SJCRH30 (cell line): Measurements from ENCODE around the gene TIMM10B. TPM values are rescaled to one million over a fixed set of nuclear protein-coding genes. Genes with fewer than 3 reads are reported as not detected.

ENCODE experiments used
- DNase-seq, 2 experiments: peaks; one replicate each; pipeline ENCODE4 v3.0.0-alpha.2; 2015 to 2020
- H3K27ac ChIP-seq: fragments of 250-450 bp; sonication (Bioruptor Pico); 2 replicates; pipeline ENCODE4 v1.5.1; 2020; ENCODE audit warnings: mild to moderate bottlenecking, moderate library complexity
- H3K27me3 ChIP-seq: fragments of 250-450 bp; sonication (Bioruptor Pico); 2 replicates; pipeline ENCODE4 v1.5.1; 2020; ENCODE audit warnings: mild to moderate bottlenecking, moderate library complexity
- H3K36me3 ChIP-seq: fragments of 250-450 bp; sonication (Bioruptor Pico); 2 replicates; pipeline ENCODE4 v1.5.1; 2020; ENCODE audit warnings: mild to moderate bottlenecking, moderate library complexity
- H3K4me1 ChIP-seq: fragments of 250-450 bp; sonication (Bioruptor Pico); 2 replicates; pipeline ENCODE4 v1.5.1; 2020; ENCODE audit warnings: mild to moderate bottlenecking, moderate library complexity
- H3K4me3 ChIP-seq: fragments of 250-450 bp; sonication (Bioruptor Pico); 2 replicates; pipeline ENCODE4 v1.5.1; 2020; ENCODE audit warnings: mild to moderate bottlenecking, moderate library complexity
- H3K9me3 ChIP-seq: fragments of 250-450 bp; sonication (Bioruptor Pico); replicated peaks from 2 replicates; pipeline ENCODE4 v1.5.1; 2020; ENCODE audit warnings: mild to moderate bottlenecking, moderate library complexity
- total RNA-seq: library from RNA; depleted of rRNA; stranded (reverse); fragments of >200 nt; shearing (Covaris generic); gene quantifications from 2 replicates; pipeline ENCODE4 v1.2.3, GENCODE V29; 2014; rRNA removed

The TIMM10B gene, protein sequence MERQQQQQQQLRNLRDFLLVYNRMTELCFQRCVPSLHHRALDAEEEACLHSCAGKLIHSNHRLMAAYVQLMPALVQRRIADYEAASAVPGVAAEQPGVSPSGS
- 40.9 and 41.1 TPM in 2 replicates for total RNA-seq

DNA sequence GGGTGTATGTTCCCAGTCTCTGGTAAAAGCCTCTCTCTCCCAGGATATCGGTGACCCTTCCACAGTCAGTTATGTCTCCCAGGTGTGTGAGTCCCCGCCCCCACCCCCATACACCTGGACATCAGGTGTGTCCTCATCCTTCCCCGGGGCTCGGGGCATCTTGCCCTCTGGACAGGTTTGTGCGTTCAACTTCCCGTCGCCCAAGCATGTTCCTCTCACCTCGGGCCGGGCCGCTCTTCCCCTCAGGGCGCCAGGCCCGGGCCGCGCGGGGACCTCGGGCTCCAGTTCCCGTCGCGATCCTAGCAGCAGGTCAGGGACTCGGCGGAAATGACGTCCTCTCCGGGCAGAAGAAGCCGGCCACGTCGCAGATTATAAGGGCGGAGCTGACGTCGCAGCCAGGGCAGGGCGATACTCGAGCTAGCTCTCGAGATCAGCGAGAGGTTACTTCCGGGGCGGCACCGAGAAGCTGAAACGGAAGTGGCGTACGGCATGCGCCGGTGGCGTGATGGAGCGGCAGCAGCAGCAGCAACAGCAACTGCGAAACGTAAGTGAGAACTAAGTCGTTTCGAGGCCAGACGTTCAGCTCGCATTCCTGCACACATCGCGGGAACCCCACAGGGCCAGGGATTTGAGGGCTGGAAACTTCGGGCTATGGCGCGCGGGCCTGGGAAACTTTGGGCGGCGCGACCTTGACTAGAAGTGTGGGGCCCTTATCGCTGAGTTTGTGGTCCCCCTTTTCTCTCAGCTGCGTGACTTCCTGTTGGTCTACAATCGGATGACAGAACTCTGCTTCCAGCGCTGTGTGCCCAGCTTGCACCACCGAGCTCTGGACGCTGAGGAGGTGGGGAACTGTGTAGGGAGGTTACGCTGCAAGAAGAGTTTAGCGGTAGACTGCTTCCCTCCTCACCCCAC lies at the start of gene TIMM10B, which contains the start of gene ARFIP2:
Gene TIMM10B (plus strand): TSS at position 490 of the 912 bp plus-strand sequence. CDS start 16 bp downstream, at position 506.
Gene ARFIP2 (minus strand): TSS at position 320 of the 912 bp plus-strand sequence. CDS start 910 bp downstream, outside the sequence.
- DNase-seq, result peak; percentile 96 to 97
- peak within 1 kb of the TSS; percentile 82 for H3K27ac ChIP-seq
- H3K27me3 ChIP-seq, result no peaks in the 10 kb centered on the region
- peaks cover 3% of the 10 kb centered on the region; the same call in 1 of the 2 replicates for H3K4me1 ChIP-seq
- H3K4me3 ChIP-seq, result peak within 1 kb of the TSS; percentile 83
- no peaks in the 10 kb centered on the region for H3K9me3 ChIP-seq
- peaks cover 30% of the 10 kb centered on the region for H3K36me3 ChIP-seq

DNA sequence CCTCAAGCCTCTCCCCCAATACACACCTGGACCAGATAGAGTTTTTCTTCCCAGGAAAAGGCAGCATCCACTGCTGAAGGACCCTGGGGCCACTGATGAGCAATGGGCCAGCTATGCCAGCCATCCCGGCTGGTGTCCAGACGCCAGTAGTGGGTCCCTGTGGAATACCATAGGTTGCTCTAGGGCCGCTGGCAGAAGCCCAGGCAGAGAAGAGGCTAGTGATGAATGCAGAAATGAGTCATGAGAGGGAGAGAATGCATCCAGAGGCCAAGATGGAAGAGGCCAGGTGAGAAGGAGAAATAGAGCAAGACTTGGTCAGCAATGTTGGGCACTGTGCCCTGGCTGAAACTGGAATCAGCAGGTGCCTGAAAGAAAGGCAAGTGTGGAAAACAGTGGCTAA lies 49.4 kb upstream of the TIMM10B start:
- H3K4me1 ChIP-seq, result peaks cover 12% of the 10 kb centered on the region; the same call in 1 of the 2 replicates
- H3K4me3 ChIP-seq, result no peak overlapping the region
- H3K27ac ChIP-seq, result no peak overlapping the region
- DNase-seq, result peak; percentile 40 to 62
- no peaks in the 10 kb centered on the region for H3K36me3 ChIP-seq
- no peaks in the 10 kb centered on the region for H3K27me3 ChIP-seq
- no peaks in the 10 kb centered on the region for H3K9me3 ChIP-seq

DNA sequence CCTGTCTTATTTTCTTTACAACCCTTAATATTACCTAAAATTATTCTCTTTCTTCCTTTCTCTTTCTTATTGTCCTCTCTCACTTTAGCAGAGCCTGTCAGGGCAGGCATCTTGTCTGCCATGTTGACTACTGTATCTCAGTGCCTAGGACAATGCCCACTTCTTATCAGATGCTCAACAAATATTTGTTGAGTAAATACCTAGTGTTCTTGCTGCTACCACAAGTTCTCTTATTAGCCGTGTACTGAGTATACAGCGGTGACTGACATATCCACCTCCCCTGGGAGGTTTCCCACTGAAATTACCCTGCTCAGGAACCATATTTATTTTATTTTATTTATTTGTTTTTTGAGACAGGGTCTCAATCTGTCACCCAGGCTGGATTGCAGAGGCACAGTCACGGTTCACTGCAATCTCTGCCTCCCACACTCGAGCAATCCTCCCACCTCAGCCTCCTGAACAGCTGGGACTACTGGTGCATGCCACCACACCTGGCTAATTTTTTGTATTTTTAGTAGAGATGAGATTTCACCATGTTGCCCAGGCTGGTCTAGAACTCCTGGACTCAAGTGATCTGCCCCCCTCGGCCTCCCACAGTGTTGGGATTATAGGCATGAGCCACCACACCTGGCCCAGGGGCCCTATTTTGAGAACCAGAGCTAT lies 47.2 kb upstream of the TIMM10B start:
- Histone ChIP-seq H3K27me3 (no peaks in the 10 kb centered on the region), H3K27ac (no peak overlapping the region), H3K4me3 (no peak overlapping the region), H3K4me1 (peaks cover 10% of the 10 kb centered on the region; the same call in 1 of the 2 replicates), H3K36me3 (no peaks in the 10 kb centered on the region), H3K9me3 (no peaks in the 10 kb centered on the region)
- DNase-seq, result no peak

DNA sequence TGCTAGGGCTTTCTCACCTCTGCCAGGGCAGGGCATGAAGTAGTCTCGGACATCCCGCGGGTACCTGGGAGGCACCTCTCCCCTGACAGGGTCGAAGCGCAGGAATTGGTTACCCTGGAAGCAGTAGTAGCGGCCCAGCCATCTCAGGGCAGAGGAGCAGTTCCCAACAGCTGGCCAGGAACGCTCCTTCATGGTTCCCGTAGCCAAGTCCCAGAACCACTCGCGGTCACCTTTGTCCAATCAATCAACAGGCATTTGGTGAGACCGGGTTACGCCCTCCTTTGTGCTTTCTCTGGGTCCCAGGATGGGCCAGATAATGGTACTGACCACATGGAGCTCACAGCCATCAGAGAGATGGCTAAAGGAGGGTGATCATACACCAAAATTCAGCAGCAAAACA lies 43.9 kb upstream of the TIMM10B start:
- Histone ChIP-seq H3K27me3 (0 out of 2 replicates have a peak, but pooled peaks cover 2% of the 10 kb centered on the region), H3K9me3 (no peaks in the 10 kb centered on the region), H3K36me3 (no peaks in the 10 kb centered on the region), H3K4me1 (peaks cover 1% of the 10 kb centered on the region; the same call in 1 of the 2 replicates), H3K4me3 (no peak overlapping the region), H3K27ac (no peak overlapping the region)
- DNase-seq, result no peak

DNA sequence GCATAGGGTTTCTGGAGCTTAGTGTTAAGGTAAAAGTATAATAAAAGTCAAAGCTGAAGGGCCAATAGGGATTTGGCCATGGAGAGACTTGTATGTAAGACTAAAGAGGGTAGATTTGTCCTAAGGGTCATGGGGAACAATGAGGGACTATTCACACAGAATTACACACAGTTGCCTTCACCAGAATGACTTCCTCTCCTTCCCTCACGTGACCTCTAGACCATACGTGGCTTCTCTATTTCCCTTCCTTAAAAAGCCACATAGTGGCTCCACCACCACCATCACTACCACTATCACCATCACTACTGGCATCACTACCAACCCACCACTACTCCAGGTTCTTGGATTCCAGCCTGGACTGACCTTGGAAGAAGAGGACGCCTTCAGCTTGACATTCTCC lies 43.3 kb upstream of the TIMM10B start:
- no peaks in the 10 kb centered on the region for H3K9me3 ChIP-seq
- H3K4me1 ChIP-seq, result no peaks in the 10 kb centered on the region
- H3K36me3 ChIP-seq, result no peaks in the 10 kb centered on the region
- no peak overlapping the region for H3K27ac ChIP-seq
- H3K4me3 ChIP-seq, result no peak overlapping the region
- DNase-seq, result no peak
- H3K27me3 ChIP-seq, result 0 out of 2 replicates have a peak, but pooled peaks cover 2% of the 10 kb centered on the region

DNA sequence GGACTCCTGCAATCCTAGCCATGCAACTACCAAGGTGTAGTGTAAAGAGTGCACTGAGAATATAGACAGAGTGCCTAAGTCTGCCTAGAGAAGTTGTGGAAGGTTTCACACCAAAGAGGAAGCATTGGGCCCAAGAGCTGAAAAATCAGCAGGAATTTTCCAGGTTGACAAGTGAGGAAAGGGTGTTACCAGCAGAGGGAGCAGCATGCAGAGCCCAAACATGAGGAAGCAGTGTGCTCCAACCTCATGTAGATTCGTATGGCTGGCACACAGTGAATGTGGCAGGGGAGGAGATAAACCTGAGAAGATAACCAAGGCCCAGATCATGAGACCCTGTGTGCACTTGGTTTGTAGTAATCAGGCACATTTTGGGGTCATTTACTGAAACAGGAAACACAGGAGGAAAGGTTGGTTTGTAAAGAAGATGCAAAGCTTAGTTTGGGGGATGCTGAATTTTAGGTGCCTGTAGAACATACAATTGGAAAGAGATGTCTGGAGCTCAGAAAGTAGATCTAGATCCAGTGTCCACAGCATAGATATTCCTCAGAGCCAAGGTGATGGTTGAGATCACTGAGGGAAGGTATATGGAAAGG lies 42.2 kb upstream of the TIMM10B start:
- peak; percentile 46 to 63 for DNase-seq
- no peak overlapping the region for H3K4me3 ChIP-seq

DNA sequence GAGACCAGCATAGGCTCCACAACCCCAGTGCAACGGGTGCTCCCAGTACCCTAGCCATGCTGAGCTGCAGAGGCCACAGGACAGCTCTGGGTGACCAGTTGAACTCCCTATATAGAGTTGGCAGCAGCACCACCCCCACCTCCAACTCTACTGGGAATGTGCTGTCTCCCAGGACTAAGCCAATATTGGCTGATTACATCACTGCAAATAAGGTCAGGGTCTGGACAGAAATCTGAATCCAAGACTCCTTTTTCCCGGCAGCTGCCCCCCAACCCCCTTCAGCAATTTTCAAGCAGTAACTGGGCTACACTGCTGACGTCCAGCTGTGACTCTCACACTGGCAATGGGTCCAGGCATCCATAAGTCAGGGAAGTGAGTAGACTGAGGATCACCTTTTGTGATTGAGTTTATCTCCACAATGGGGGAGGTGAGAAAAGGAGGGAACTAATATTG lies 40.4 kb upstream of the TIMM10B start, which contains the start of gene HPX:
Gene HPX (minus strand): TSS at position 82 of the 453 bp plus-strand sequence. CDS start 24 bp downstream, at position 58.
- H3K36me3 ChIP-seq, result no peaks in the 10 kb centered on the region
- no peaks in the 10 kb centered on the region for H3K9me3 ChIP-seq
- H3K27ac ChIP-seq, result no peak within 1 kb of the TSS
- no peaks in the 10 kb centered on the region for H3K4me1 ChIP-seq
- no peak for DNase-seq
- H3K4me3 ChIP-seq, result no peak within 1 kb of the TSS
- 0 out of 2 replicates have a peak, but pooled peaks cover 2% of the 10 kb centered on the region for H3K27me3 ChIP-seq

More for the DNA sequence above, 42.2 kb upstream of the TIMM10B start:
- H3K27me3 ChIP-seq, result 0 out of 2 replicates have a peak, but pooled peaks cover 2% of the 10 kb centered on the region
- H3K9me3 ChIP-seq, result no peaks in the 10 kb centered on the region
- H3K36me3 ChIP-seq, result no peaks in the 10 kb centered on the region
- no peak overlapping the region for H3K27ac ChIP-seq
- H3K4me1 ChIP-seq, result no peaks in the 10 kb centered on the region

DNA sequence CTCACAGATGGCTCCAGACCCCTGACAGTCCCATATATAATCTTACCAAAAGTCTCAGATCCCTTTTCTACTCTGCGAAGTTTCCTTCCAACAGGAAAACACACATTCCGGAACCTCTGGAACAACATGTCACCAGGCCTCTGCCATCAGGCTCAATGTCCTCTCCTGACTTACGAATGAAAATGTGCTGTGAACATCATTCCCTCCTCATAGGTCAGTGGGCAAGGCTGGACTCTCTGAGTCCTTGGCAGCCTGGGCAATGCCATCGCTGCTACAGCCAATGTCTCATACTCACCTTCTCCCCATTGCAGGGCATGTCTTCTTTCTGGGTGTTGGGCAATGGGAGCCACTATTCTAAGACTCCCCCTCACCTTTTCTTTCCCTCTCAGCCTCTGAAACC lies 38.9 kb upstream of the TIMM10B start:
- no peak overlapping the region for H3K4me3 ChIP-seq
- H3K27ac ChIP-seq, result no peak overlapping the region

DNA sequence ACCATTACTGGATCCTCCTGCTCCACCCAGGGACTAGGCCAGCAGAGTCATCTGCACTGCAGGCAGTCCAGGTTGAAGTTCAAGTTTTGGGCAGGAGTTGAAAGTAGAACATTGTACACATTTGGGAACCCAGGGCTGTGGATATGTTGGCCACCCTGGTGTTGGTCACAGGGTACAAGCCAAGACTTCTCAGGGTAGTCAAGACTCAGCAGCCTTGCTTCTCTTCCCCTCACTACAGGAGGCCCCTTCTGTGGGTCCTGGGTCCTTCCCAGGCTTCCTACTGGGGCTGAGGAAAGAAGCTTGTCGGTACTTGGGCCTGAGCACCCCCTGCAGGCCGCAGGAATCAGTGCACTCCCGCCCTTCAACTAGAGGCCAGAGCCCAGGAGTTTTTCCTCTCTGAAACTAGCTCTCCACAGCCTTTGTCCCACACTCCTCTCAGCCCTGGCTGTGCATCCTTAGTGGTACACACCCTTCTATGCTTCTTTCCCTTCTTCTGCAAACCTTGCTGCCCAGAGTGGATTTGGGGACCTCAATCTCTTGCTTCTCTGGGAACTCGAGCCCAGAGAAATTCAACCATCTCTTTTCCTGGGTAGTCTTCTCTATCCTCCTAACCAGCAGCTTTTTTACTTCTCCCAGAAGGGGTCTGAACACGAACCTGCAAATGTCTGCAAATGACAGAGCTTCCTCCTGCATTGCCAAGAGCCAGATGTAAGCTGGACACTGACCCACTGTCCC lies 37.9 kb upstream of the TIMM10B start:
- H3K4me3 ChIP-seq, result no peak overlapping the region
- H3K27ac ChIP-seq, result no peak overlapping the region
- no peaks in the 10 kb centered on the region for H3K9me3 ChIP-seq
- H3K4me1 ChIP-seq, result no peaks in the 10 kb centered on the region
- peak; percentile 41 to 67 for DNase-seq
- H3K27me3 ChIP-seq, result 0 out of 2 replicates have a peak, but pooled peaks cover 2% of the 10 kb centered on the region
- no peaks in the 10 kb centered on the region for H3K36me3 ChIP-seq

More for the DNA sequence above, 38.9 kb upstream of the TIMM10B start:
- Histone ChIP-seq H3K36me3 (no peaks in the 10 kb centered on the region), H3K9me3 (no peaks in the 10 kb centered on the region), H3K27me3 (0 out of 2 replicates have a peak, but pooled peaks cover 2% of the 10 kb centered on the region), H3K4me1 (no peaks in the 10 kb centered on the region)
- DNase-seq, result no peak

DNA sequence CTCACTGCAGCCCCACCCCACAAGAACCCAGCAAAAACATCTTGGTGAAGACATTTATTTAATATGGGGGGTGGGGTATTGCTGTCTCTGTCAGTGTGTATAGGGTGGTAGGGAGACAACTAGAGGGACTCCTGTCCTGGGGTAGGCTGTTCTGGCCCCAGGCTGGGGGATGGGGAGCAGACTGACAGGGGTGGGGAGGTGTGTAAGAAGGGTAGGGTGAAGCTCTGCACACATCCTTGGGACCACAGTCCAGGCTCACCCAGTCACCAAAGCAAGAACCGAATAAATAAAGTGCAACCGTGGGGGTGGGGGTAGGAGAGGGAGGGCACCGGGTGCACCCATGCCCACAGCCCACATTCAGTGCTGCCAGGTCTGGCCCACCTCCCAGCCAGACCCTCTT lies 32.7 kb upstream of the TIMM10B start:
- H3K4me3 ChIP-seq, result no peak overlapping the region
- H3K9me3 ChIP-seq, result no peaks in the 10 kb centered on the region
- no peaks in the 10 kb centered on the region for H3K36me3 ChIP-seq

DNA sequence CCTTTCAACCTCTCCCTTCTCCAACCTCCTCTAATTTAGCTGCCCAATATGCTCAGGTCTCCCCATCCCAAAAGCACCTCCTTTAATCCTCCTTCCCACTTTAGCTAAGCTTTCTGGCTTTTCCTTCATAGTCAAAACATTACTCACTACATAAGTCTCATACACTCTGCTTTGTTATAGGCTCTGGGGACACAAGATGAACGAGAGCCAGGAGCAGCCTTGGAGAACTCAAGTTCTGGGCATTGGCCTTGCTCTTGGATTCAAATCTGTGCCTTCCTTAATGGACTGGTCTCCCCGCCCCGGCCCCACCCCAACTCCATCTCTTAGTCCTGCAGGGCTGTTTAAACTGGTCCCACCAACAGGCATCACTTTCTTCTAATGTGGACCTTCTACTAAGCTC lies 29.1 kb upstream of the TIMM10B start:
- Histone ChIP-seq H3K27me3 (no peaks in the 10 kb centered on the region), H3K4me3 (no peak overlapping the region), H3K9me3 (no peaks in the 10 kb centered on the region), H3K4me1 (no peaks in the 10 kb centered on the region), H3K36me3 (no peaks in the 10 kb centered on the region), H3K27ac (no peak overlapping the region)
- no peak for DNase-seq

More for the DNA sequence above, 32.7 kb upstream of the TIMM10B start:
- H3K4me1 ChIP-seq, result no peaks in the 10 kb centered on the region
- DNase-seq, result no peak
- H3K27ac ChIP-seq, result no peak overlapping the region
- H3K27me3 ChIP-seq, result no peaks in the 10 kb centered on the region

DNA sequence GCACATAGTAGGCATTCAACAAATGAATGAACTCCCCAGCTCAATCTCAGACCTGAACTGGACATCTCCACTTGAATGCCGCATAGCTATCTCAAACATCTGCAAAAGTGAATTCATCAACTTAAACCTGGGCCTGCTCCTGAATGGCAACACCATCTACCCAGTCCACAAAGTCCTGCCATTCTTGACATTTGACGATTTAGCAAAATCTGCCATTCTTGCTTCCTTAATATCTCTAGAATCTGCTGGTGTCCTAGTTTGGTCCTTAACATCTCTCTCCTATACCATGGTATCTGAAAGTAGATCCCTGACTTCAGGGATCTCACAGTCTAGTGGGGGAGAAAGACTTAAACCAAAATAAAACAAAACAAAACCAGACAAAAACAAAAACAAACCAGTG lies 28.1 kb upstream of the TIMM10B start:
- no peaks in the 10 kb centered on the region for H3K9me3 ChIP-seq
- no peak overlapping the region for H3K27ac ChIP-seq
- DNase-seq, result no peak
- no peaks in the 10 kb centered on the region for H3K4me1 ChIP-seq
- H3K36me3 ChIP-seq, result no peaks in the 10 kb centered on the region
- H3K27me3 ChIP-seq, result no peaks in the 10 kb centered on the region
- no peak overlapping the region for H3K4me3 ChIP-seq

DNA sequence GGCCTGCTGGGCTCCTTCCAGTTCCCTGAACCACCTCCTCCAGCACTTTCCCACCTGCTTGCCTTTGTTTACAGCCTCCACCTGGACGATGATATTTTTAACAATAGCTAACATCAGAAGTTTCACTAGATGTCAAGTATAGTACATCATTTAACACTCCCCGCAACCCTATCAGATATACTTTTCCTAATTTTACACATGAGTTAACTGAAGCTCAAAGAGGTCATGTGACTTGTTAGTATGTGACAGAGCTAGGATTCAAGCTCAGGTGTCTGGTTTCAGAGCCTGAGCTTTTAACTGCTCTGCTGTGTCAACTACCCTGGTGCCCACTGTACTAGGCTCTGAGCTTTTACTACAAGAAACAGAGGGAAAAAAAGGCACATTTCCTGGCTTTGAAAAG lies 26.2 kb upstream of the TIMM10B start:
- Histone ChIP-seq H3K4me3 (no peak overlapping the region), H3K9me3 (no peaks in the 10 kb centered on the region), H3K27me3 (no peaks in the 10 kb centered on the region), H3K27ac (no peak overlapping the region), H3K36me3 (no peaks in the 10 kb centered on the region), H3K4me1 (no peaks in the 10 kb centered on the region)
- DNase-seq, result no peak
